ENCODE results near the gene SCN5A. TPM values are rescaled to one million over a fixed set of nuclear protein-coding genes. Genes with fewer than 3 reads are reported as not detected.

The SCN5A gene
- total RNA-seq, 4 donors from 2014 or later, result 0.42 to 1.3 (median 0.77) TPM

DNA sequence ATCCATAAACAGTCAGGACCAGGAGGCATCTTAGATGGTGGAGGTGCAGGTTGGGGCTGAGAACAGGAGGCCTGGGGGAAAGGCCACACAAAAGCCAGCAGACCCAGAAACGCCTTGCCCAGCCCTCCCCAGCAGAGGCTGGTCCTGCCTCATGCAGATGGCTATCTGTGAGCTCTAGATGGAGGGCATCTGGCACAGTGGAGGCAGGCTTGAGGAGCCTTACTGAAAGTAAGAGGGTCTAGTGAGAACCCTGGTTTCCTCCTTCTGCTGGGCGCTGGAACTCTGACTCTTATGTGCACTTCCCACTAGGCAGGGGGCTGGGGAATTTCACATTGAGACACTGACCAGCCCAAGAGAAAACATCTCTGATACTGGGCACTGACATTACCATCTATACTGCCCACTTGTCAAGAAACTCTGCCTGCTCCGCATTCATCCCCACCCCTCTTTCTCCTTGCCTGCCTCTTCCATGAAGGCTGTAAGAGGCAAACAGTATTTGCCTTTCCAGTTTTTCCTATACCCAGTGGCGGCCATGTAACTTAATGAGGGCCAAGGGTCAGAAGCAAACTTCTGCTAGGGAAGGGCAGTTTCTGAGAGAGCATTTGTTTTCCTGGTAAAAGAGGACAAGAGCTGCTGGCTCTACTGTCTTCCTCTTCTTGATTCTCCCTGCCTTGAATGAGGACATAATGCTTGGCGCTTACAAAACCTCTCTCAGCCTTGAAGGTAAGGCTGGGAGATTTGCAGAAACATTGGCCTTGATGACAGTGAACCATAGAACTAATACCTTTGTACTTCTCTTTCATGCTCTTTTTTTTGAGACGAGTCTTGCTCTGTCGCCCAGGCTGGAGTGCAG is 4.4 kb upstream of the SCN5A start:
- DNase-seq (ENCODE audit: extremely low spot score), result peak; percentile 64
- H3K4me1 ChIP-seq, result peaks cover 10 to 25% (median 19%) of the 10 kb centered on the region in 4 donors
- no peaks in the 10 kb centered on the region for H3K36me3 ChIP-seq
- H3K27me3 ChIP-seq, result peaks cover 0 to 76% (median 10%) of the 10 kb centered on the region in 4 donors
- intact Hi-C loops (cut with DNase I), result no loop called here
- no peak overlapping the region for H3K27ac ChIP-seq (replicated peaks in 1 of 4)
- TF ChIP-seq, protein P1, sequence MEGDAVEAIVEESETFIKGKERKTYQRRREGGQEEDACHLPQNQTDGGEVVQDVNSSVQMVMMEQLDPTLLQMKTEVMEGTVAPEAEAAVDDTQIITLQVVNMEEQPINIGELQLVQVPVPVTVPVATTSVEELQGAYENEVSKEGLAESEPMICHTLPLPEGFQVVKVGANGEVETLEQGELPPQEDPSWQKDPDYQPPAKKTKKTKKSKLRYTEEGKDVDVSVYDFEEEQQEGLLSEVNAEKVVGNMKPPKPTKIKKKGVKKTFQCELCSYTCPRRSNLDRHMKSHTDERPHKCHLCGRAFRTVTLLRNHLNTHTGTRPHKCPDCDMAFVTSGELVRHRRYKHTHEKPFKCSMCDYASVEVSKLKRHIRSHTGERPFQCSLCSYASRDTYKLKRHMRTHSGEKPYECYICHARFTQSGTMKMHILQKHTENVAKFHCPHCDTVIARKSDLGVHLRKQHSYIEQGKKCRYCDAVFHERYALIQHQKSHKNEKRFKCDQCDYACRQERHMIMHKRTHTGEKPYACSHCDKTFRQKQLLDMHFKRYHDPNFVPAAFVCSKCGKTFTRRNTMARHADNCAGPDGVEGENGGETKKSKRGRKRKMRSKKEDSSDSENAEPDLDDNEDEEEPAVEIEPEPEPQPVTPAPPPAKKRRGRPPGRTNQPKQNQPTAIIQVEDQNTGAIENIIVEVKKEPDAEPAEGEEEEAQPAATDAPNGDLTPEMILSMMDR (IDR thresholded peaks at IDR 0.05), result no peak
- no peak for TF ChIP-seq POLR2A (IDR thresholded peaks at IDR 0.05; ENCODE audit: low read depth)
- TF ChIP-seq POLR2AphosphoS5 (IDR thresholded peaks at IDR 0.05), result no peak
- no peak for TF ChIP-seq EP300 (IDR thresholded peaks at IDR 0.05)
- H3K9me3 ChIP-seq, result no peaks in the 10 kb centered on the region
- 88% methylated on average over 7 of the region's 7 CpGs for WGBS
- no peak overlapping the region for H3K4me3 ChIP-seq

DNA sequence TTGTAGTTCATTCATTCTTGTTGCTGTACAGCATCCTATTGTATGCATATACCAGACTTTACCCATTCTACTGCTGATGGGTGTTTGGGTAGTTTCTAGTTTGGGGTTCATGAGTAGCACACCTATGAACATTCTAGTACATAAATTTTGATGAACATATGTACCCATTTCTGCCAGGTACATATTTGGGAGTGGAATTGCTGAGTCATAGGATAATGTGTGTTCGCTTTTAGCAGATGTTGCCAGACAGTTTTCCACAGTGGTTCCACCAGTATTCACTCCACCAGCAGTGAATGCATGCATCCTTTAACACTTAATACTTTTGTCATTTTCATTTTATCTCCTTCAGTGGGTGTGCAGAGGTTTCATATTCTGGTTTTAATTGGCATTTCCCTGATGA is 3.4 kb upstream of the SCN5A start:
- intact Hi-C loops (cut with DNase I), result no loop called here
- 90% methylated on average over 1 of the region's 1 CpG for WGBS

DNA sequence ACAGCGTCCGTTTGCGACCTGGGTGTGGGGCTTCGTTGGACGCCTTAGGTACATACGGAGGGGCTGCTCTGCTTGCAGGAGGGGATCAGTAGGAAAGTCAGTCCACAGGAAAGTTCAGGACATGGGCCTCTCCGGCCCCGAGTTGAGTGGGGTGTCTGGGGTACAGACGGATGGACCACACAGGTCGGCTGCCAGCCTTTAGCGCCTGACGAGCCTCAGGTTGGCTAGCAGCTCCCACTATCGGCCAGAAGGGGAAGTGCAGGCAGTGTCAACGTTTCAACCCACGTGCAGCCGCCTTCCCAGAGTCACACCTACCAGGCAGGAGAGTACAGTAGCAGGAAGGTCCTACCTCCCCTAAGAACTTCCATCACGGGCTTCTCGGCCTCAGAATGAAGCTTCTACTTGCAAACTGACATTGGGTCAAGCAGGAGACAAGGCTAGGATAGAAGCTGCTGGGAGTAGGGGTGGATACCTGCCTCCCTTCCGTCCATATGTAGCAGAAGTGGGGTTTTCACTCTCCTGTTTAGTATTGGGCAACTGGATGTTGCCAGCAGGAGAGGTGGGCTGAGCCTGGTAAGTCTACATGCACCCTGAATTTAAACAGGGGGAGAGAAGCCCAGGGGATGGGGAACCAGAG is 1.8 kb upstream of the SCN5A start:
- H3K4me1 ChIP-seq, result peaks cover 12 to 31% (median 24%) of the 10 kb centered on the region in 4 donors
- intact Hi-C loops (cut with DNase I), result loop anchor here (2.0 kb wide), 1 partner anchor 130 kb away; no protein-coding TSS in a partner anchor
- H3K27me3 ChIP-seq, result peaks cover 0 to 77% (median 19%) of the 10 kb centered on the region in 4 donors
- H3K27ac ChIP-seq (replicated peaks in 1 of 4), result no peak overlapping the region
- WGBS, result 8% methylated on average over 15 of the region's 19 CpGs
- no peak for TF ChIP-seq EP300 (IDR thresholded peaks at IDR 0.05)
- TF ChIP-seq, protein P1 (IDR thresholded peaks at IDR 0.05), result peak; percentile 15 to 92 (median 86)
- H3K4me3 ChIP-seq, result peak overlapping the region in 1 of 4 donors; percentile 6
- H3K9me3 ChIP-seq, result no peaks in the 10 kb centered on the region
- no peaks in the 10 kb centered on the region for H3K36me3 ChIP-seq
- peak; percentile 93 for DNase-seq (ENCODE audit: extremely low spot score)

More for the DNA sequence above, 3.4 kb upstream of the SCN5A start:
- H3K27ac ChIP-seq (replicated peaks in 1 of 4), result no peak overlapping the region
- DNase-seq (ENCODE audit: extremely low spot score), result no peak
- H3K9me3 ChIP-seq, result no peaks in the 10 kb centered on the region
- H3K27me3 ChIP-seq, result peaks cover 0 to 77% (median 17%) of the 10 kb centered on the region in 4 donors
- H3K4me1 ChIP-seq, result peaks cover 12 to 31% (median 24%) of the 10 kb centered on the region in 4 donors
- no peak overlapping the region for H3K4me3 ChIP-seq
- TF ChIP-seq POLR2AphosphoS5 (IDR thresholded peaks at IDR 0.05) (no peak), POLR2A (IDR thresholded peaks at IDR 0.05; ENCODE audit: low read depth) (no peak), EP300 (IDR thresholded peaks at IDR 0.05) (no peak)
- TF ChIP-seq, protein P1 (IDR thresholded peaks at IDR 0.05), result no peak
- H3K36me3 ChIP-seq, result no peaks in the 10 kb centered on the region

DNA sequence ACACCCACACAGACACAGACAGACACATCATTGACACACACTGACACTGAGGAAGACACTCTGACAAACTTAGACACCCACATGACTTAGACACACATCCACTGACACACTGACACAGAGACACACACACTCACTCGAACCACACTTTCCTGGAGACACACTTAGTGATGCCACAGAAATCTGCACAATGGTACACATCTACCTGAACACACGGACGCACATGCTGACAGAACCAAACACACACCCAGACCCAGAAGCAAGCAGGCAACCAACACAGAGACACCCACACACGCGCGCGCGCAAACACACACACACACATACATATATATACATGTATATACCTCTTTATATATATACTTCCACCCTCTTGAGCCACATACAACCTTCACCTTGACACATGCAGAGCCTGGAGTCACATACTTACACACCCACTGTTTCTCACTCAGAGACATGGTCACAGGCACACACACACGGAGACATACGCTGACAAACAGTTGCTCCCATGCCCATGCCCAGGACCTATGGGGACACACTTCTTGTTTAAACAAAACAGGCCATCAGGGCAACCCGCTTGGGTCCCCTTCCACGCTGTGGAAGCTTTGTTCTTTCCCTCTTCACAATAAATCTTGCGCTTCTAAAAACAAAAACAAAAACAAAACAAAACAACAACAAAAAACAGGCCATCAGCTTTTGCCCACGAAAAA is 913 bp upstream of the SCN5A start:
- intact Hi-C loops (cut with DNase I), result loop anchor here (2.0 kb wide), 1 partner anchor 130 kb away; no protein-coding TSS in a partner anchor
- no peaks in the 10 kb centered on the region for H3K36me3 ChIP-seq
- peak overlapping the region; percentile 58 to 70 (median 62) for H3K4me3 ChIP-seq
- no peaks in the 10 kb centered on the region for H3K9me3 ChIP-seq
- H3K4me1 ChIP-seq, result peaks cover 12 to 31% (median 24%) of the 10 kb centered on the region in 4 donors
- 79% methylated on average over 14 of the region's 14 CpGs for WGBS
- H3K27ac ChIP-seq (replicated peaks in 1 of 4), result no peak overlapping the region
- H3K27me3 ChIP-seq, result peaks cover 0 to 77% (median 19%) of the 10 kb centered on the region in 4 donors
- DNase-seq (ENCODE audit: extremely low spot score), result peak; percentile 89
- TF ChIP-seq, protein P1 (IDR thresholded peaks at IDR 0.05), result no peak
- TF ChIP-seq POLR2A (IDR thresholded peaks at IDR 0.05; ENCODE audit: low read depth) (no peak), POLR2AphosphoS5 (IDR thresholded peaks at IDR 0.05) (no peak), EP300 (IDR thresholded peaks at IDR 0.05) (no peak)
